HG02763 (cell line): ENCODE measurements around the gene C1orf116.

Source experiments
- ATAC-seq: cut with Tn5 transposase; IDR thresholded peaks from one replicate; pipeline ENCODE4 v1.9.1; 2021; ENCODE audit warnings: mild to moderate bottlenecking, moderate library complexity; ENCODE audit not compliant: unreplicated experiment

C1orf116 gene

GRCh38 chr1:207000651-207001291 lies 31.8 kb downstream of the C1orf116 start:
- no peak for ATAC-seq

DNA sequence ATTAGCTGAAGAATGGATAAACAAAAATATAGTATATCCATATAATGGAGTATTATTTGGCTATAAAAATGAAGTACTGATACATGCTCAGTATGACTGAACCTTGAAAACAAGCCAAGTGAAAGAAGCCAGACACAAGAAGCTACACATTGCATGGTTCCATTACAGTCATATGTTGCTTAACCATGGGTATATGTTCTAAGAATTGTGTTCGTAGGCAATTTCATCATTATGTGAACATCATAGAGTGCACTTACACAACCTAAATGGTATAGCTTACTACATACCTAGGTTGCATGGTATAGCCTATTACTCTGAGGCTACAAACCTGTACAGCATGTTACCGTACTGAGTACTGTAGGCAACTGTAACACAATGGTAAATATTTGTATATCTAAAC lies 33.7 kb downstream of the C1orf116 start:
- no peak for ATAC-seq

- no peak for ATAC-seq
Measured at GRCh38 chr1:206992790-206993189, 39.8 kb downstream of the C1orf116 start.

DNA sequence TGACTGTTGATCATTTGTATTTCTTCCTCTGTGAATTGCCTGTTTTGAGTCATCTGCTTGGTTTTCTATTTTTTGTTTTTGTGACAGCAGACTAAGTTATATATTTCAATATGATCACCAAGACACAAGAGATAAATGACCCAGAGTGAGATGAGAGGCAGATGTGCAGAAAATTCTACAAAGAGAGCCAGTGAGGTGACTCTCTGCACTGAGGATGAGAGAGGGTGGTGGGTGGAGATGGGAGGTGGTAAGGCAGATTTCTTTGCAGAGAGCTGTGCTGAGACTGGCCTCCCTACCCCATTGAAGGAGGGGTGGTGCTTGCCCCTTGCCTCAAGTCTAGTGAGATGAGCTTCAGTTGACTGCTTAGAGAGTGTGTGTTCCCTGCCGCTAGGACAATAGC lies 44.7 kb downstream of the C1orf116 start:
- ATAC-seq: no peak

DNA sequence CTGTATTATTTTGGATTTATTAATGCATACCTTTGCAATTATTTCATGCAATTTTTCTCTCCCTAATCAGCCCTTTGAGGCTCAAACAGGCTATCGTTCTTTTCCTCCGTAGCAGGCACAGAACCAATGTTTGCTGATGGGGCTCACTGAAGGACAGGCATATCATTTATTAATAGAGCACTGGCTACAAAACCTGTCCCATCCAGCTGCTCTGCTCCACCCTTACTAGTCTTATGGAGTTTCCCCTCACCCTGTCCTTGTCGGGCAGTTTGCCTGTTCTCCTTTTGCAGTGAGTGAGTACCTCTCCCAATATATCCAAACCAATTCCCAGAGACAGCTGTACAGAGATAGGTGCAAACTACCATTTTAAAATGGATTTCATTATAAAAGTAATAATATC lies 45.7 kb downstream of the C1orf116 start:
- ATAC-seq: no peak

- ATAC-seq: no peak
Measured at GRCh38 chr1:206986402-206986801, 46.2 kb downstream of the C1orf116 start.

GRCh38 chr1:206985162-206985749 lies 47.3 kb downstream of the C1orf116 start:
- no peak for ATAC-seq

DNA sequence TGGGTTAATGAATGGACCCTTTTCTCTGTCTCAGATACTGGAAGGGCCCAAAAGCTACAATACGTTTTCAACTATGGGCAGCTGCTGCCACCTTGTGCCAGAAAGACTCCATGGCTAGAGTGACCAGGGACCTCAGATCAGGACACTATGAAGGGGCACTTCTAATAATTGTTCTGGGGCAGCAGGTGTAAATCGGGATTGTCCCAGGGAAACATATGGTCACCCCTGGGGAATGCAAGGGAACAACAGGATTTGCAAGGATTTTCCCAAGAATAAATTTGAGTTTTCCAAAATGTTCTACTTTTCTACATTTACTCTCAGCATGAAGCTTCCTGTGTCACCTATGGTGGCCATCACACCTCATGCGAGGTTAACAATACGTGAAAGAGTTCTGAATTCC lies 50.3 kb downstream of the C1orf116 start:
- no peak for ATAC-seq

DNA sequence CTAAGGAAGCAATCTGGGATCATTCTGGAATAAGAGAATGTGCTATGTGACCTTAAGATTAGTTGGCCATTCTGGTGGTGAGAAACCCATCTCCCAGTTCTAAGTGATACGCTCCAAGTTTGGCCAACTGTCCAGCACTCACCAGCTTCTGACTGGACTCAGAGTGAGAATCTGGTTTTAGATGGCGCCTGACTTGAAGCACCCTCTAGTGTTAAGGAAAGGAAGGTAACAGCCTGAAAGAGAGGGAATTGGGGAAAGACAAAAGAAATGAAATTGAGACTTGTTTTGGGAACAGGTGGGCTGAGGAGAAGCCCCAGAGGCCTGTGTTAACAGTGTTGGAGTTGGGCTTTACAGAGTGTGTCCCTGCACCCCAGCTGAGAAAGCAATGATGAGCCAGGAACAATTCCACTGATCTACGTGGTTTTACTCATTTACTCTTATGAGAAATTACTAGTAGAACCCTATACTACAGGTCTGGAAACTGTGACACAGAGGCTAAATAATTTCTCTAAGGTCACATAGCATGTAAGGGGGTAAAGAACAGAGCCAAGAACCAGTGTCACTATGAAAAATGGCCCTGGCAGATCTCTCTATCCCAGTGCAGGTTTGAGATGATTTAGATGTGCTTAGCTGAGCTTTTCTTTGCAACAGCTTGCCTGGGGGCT lies 53.0 kb downstream of the C1orf116 start:
- ATAC-seq: no peak

GRCh38 chr1:206978259-206978658 lies 54.3 kb downstream of the C1orf116 start:
- no peak for ATAC-seq

GRCh38 chr1:206975306-206975705 lies 57.2 kb downstream of the C1orf116 start:
- ATAC-seq: no peak

GRCh38 chr1:206974140-206974539 lies 58.4 kb downstream of the C1orf116 start:
- ATAC-seq: no peak

DNA sequence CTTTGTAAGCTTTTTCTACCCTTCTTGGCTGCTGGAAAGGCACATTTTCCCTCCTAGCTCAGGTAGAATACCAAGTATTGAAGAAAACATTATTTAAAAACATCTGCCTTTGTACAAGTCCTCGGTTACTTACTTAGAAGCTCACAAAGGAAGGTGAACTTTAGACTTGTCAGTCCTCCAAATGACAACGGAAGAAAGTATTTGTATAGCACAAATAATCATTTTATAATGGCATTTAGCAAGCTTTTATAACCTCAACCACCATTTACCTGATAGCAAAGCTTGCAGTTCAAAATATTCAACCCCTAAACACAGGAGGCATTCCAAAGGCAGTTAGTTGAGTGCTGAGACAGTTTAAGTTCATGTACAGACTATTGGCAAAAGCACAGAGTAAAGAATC lies 59.8 kb downstream of the C1orf116 start:
- no peak for ATAC-seq

- ATAC-seq: peak; percentile 33
Measured at GRCh38 chr1:206971029-206971655, 61.4 kb downstream of the C1orf116 start.

- ATAC-seq: no peak
Measured at GRCh38 chr1:206970446-206970845, 62.1 kb downstream of the C1orf116 start, which contains the start of gene FCAMR. TSS of gene FCAMR (minus strand) at chr1:206970460. CDS start at chr1:206970125, 335 bp downstream.

GRCh38 chr1:206969090-206969489 lies 63.5 kb downstream of the C1orf116 start:
- no peak for ATAC-seq
